ENCODE data around the gene SYTL2. TPM values are rescaled to one million over a fixed set of nuclear protein-coding genes. Genes with fewer than 3 reads are reported as not detected.
A peak's percentile ranks its signal among the peaks of the same experiment; 100 is the strongest.
"Not testable (repeated sequence)": the region's sequence is repeated elsewhere in the genome, so short reads cannot be mapped to it uniquely, and the experiment has no call there.

SYTL2 gene
- total RNA-seq, 1 donor from 2014 or later = 4.8 TPM

GRCh38 chr11:85699957-85700741 is 110.8 kb downstream of the SYTL2 start:
- ATAC-seq (no peak), DNase-seq (ENCODE audit: low spot score) (no peak)

- no peak for DNase-seq (ENCODE audit: low spot score)
- no peak for ATAC-seq
Measured at GRCh38 chr11:85698195-85698594, 112.7 kb downstream of the SYTL2 start.

- ATAC-seq (no peak), DNase-seq (ENCODE audit: low spot score) (no peak)
Measured at GRCh38 chr11:85697747-85698146, 113.2 kb downstream of the SYTL2 start.

- ATAC-seq (no peak), DNase-seq (ENCODE audit: low spot score) (no peak)
Measured at GRCh38 chr11:85695546-85695945, 115.4 kb downstream of the SYTL2 start.

- DNase-seq (ENCODE audit: low spot score) (no peak), ATAC-seq (peak; percentile 57)
Measured at GRCh38 chr11:85694385-85694980, 116.5 kb downstream of the SYTL2 start.

- DNase-seq (ENCODE audit: low spot score) (peak; percentile 48), ATAC-seq (peak; percentile 58)
Measured at GRCh38 chr11:85685820-85686459, 125.0 kb downstream of the SYTL2 start, which contains the start of gene CCDC89. Gene CCDC89, minus strand, starts transcription at chr11:85686195. Its CDS starts 65 bp downstream, at chr11:85686130.

GRCh38 chr11:85685125-85685819 is 125.7 kb downstream of the SYTL2 start:
- DNase-seq (ENCODE audit: low spot score) (no peak), ATAC-seq (peak; percentile 19)

- DNase-seq (ENCODE audit: low spot score) (peak; percentile 58), ATAC-seq (peak; percentile 84)
Measured at GRCh38 chr11:85682330-85683305, 128.3 kb downstream of the SYTL2 start.

GRCh38 chr11:85680897-85681296 is 130.0 kb downstream of the SYTL2 start:
- peak; percentile 43 for ATAC-seq
- DNase-seq (ENCODE audit: low spot score) = no peak

- no peak for DNase-seq (ENCODE audit: low spot score)
- no peak for ATAC-seq
Measured at GRCh38 chr11:85679576-85679975, 131.4 kb downstream of the SYTL2 start.

- ATAC-seq (no peak), DNase-seq (ENCODE audit: low spot score) (no peak)
Measured at GRCh38 chr11:85673393-85673792, 137.5 kb downstream of the SYTL2 start.

- no peak for ATAC-seq
- DNase-seq (ENCODE audit: low spot score) = no peak
Measured at GRCh38 chr11:85672105-85672902, 138.6 kb downstream of the SYTL2 start.

- not testable (repeated sequence) for DNase-seq (ENCODE audit: low spot score)
- ATAC-seq = peak; percentile 81
Measured at GRCh38 chr11:85670949-85671663, 139.8 kb downstream of the SYTL2 start.

GRCh38 chr11:85668157-85668556 is 142.8 kb downstream of the SYTL2 start:
- ATAC-seq (no peak), DNase-seq (ENCODE audit: low spot score) (no peak)

GRCh38 chr11:85666687-85667086 is 144.3 kb downstream of the SYTL2 start:
- ATAC-seq = no peak
- DNase-seq (ENCODE audit: low spot score) = no peak

- no peak for DNase-seq (ENCODE audit: low spot score)
Measured at GRCh38 chr11:85665733-85666132, 145.2 kb downstream of the SYTL2 start.

GRCh38 chr11:85664615-85665481 is 146.1 kb downstream of the SYTL2 start, which contains the start of gene CREBZF:
Gene CREBZF, minus strand, starts transcription at chr11:85665129. Its CDS starts 254 bp downstream, at chr11:85664875.
- ATAC-seq (peak; percentile 91), DNase-seq (ENCODE audit: low spot score) (peak; percentile 96)

More at GRCh38 chr11:85665733-85666132, 145.2 kb downstream of the SYTL2 start:
- ATAC-seq = no peak

Measured in left lobe of liver (tissue), 2 donors.